Nasal cavity respiratory epithelium epithelial cell of viscerocranial mucosa (primary cell): ENCODE results near the gene CMTM2. TPM values are rescaled to one million over a fixed set of nuclear protein-coding genes. Genes with fewer than 3 reads are reported as not detected.

Experiments used
- total RNA-seq: library from RNA; depleted of rRNA; stranded (reverse); fragments of >200 nt; gene quantifications from 2 replicates; pipeline ENCODE4 v1.2.3, GENCODE V29; 2014

CMTM2 gene, protein sequence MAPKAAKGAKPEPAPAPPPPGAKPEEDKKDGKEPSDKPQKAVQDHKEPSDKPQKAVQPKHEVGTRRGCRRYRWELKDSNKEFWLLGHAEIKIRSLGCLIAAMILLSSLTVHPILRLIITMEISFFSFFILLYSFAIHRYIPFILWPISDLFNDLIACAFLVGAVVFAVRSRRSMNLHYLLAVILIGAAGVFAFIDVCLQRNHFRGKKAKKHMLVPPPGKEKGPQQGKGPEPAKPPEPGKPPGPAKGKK
- total RNA-seq, result not detected in 2 replicates

DNA sequence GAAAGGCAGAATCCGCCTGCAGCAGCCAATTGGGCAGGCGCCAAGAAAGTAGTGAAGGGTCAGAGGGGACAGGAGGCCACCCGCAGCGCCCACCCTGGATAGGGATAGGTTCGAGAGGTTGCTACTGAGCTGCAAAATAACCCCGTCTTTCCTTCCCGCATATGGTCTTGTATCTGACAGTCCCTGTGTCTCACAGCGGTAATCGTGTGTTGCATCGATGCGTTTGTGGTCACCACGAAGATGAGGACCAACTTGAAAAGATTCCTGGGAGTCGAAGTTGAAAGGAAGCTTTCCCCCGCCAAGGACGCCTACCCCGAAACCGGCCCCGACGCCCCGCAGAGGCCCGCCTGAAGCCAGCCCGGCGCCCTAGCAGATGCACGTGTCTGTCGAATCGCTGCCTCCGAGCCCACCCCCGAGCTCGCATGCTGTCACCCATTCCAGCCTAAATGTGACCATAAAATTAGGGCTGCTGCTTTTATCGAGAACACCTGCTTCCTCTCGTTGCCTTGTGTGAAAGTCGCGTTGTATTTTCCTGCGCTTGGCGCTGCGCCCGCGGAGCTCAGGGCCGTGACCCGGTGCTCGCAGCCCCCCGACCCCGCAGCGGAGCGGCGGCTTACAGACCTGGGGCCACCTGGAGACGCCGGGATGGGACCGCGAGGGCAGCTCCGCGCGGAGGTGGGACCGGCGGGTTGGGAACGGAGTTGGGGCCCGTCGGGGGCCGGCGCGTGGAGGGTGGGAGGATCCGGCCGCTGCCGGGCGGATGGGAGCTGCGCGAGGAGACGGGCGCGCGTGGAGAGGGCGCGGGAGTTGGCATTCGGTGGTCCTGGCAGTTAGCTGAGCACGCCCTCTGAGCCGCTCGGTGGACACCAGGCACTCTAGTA is at the start of gene CMTM2:
Gene CMTM2, plus strand, starts transcription at position 813 of the 881 bp plus-strand sequence. CDS start 145 bp downstream, outside the sequence.

DNA sequence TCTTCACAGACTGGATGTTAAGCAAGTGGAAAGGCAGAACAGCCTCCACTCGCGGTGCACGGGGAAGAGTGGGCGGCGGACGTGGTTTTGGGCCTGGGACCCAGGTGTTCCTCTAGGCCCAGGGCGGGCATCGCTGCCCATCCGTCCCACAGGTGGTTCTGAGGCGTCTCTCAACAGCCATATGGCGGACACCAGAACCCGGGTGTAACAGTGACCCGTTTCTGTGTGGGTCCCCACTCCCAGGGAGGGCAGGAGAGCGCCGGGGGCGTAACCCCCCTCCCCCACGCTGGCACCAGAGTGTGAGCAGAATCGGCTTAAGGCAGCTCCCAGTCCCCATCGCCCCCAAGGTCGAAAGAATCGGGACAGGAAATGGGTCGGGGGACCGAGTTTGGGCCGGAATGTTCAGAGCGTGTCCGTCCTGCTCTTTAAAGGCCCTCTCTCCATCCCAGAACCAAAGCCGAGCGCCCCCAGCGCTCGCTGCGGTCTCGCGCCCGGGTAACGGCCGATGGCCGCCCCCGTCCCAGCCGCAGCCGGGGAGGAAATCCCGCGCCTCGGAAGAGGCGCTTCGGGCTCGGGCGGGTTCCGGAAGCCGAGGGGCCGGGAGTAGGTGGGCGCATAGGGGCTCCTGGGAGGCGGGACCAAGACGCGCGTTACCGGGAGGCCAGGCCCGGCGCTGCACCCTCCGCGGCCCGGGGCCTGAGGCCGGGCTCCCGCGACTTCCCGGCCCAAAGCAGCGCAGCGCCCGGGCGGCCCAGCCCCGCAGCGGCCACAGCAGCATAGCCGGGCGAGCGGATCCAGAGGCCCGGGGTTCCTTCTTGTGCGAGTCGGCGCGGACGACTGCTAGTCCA is 29.8 kb upstream of the CMTM2 start, which contains the start of gene TK2:
Gene TK2, minus strand, starts transcription at position 839 of the 848 bp plus-strand sequence. Its CDS starts 61 bp downstream, at position 778.

DNA sequence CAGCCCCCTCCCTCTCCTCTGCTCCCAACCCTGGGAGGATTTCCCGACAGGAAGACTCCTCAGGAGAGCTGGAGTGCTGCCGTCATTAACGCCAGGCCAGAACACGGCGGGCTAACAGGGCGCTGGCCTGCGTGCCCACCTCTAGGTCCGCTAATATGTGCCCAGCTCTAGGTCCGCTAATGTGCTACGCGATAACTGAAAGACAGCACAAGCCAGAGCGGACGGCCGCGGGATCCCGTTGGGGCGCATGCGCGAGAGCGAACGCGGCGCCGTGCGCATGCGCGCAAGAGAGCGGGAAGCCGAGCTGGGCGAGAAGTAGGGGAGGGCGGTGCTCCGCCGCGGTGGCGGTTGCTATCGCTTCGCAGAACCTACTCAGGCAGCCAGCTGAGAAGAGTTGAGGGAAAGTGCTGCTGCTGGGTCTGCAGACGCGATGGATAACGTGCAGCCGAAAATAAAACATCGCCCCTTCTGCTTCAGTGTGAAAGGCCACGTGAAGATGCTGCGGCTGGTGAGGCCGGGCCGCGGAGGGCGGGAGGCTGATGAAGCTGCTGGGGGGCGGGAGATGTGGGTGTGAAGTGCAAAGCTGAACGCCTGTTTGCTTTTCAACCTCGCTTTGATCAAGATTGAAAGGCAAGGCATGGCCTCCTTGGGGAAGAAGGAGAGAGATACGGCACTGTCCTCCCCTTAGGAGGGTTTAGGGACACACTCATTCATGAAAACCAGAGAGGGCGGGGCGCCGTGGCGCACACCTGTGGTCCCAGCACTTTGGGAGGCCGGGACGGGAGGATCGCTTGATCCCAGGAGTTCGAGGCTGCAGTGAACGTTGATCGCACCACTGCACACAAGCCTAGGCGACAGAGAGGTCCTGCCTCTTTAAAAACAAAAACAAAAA is 26.7 kb upstream of the CMTM2 start, which contains the start of gene CKLF:
Gene CKLF, plus strand, starts transcription at position 291 of the 892 bp plus-strand sequence. Its CDS starts 140 bp downstream, at position 431.

DNA sequence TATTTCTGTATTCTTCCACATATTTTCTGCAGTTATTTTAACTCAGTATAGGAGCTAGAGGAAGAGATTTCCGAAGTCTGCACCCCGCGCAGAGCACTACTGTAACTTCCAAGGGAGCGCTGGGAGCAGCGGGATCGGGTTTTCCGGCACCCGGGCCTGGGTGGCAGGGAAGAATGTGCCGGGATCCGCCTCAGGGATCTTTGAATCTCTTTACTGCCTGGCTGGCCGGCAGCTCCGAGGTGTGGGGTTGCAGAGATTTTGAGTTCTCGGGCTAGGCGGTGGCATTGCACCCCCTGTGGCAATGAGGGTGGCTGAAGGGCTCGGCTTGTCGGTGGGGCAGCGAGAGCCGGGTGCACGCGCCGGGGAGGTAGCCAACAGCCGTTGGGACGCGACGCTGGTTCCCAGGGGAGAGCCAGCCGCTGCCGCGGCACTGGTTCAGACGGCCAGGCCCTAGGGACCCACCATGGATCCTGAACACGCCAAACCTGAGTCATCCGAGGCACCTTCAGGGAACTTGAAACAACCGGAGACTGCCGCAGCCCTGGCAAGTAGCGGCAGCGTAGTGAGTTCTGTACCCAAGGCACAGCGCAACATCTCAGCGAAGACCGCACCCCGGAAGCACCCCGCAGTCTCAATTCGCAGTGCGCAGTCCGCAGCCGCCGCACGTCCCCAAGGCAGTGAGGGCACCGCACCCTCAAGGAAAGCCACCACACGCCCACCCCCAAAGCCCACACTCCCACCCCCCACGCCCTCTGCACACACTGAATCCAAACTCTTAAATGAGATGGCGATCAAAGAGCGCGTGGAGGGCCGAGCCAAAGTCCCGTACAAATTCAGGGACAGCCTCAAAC is 13.0 kb upstream of the CMTM2 start, which contains the start of gene CMTM1:
Gene CMTM1, plus strand, starts transcription at position 389 of the 851 bp plus-strand sequence. Its CDS starts 75 bp downstream, at position 464.

DNA sequence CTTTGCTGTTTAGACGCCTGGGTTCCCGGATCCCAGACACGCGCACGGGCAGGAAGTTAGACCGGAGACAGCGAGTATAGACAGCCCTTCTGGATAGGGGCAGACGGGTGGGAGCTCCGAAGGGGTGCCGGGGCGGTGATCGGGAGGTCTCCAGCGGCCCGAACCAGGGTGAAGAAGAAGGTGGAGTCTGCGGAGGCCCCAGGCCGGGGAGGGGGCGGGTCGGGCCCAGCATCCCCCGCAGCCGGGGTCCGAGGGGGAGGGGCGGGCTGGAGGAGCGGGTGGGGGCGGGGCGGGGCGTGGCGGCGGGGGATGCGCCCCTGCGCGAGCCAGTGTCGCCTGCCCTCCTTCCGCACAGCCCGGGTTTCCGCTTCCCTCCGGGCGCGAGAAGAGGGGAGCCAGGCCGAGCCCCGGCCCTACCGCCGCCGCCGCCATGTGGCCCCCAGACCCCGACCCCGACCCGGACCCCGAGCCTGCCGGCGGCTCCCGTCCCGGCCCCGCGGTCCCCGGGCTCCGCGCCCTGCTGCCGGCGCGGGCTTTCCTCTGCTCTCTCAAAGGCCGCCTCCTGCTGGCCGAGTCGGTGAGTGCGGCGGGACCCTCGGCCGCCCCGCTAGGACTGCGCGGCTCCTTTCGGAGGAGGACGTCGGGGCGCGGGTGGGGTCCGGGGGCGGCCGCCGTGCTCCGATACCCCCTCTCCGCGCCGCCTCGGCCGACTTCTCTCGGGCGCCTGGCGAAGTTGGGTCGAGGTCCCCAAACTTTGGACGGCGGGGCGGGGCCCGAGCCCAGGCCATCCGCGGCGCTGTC is 25.3 kb downstream of the CMTM2 start, which contains the start of gene CMTM3:
Gene CMTM3, plus strand, starts transcription at position 329 of the 801 bp plus-strand sequence. Its CDS starts 102 bp downstream, at position 431.

Other genes with a start within 250 kb of the CMTM2 start
- under 0.01 TPM in 2 replicates for gene CDH5, start 212.8 kb upstream of the CMTM2 start, total RNA-seq
- gene BEAN1, start 152.2 kb upstream of the CMTM2 start, total RNA-seq, result under 0.01 and 0.78 TPM in 2 replicates
- gene TK2, start 29.3 kb upstream of the CMTM2 start, total RNA-seq, result 16.4 and 36.4 TPM in 2 replicates
- gene CKLF, start 26.9 kb upstream of the CMTM2 start, total RNA-seq, result 22.4 and 23.6 TPM in 2 replicates
- gene CMTM1, start 13.0 kb upstream of the CMTM2 start, total RNA-seq, result 0.34 and 0.93 TPM in 2 replicates
- 1.4 and 9.4 TPM in 2 replicates for gene CMTM3, start 25.2 kb downstream of the CMTM2 start, total RNA-seq
- 86.5 and 91.1 TPM in 2 replicates for gene CMTM4, start 117.3 kb downstream of the CMTM2 start, total RNA-seq
- gene DYNC1LI2, start 172.1 kb downstream of the CMTM2 start, total RNA-seq, result 94.0 and 102 TPM in 2 replicates
- under 0.01 and 0.14 TPM in 2 replicates for gene TERB1, start 222.1 kb downstream of the CMTM2 start, total RNA-seq